ENCODE results near the gene ZNF154.
"Not testable (repeated sequence)": the region's sequence is repeated elsewhere in the genome, so short reads cannot be mapped to it uniquely, and the experiment has no call there.

The ZNF154 gene

DNA sequence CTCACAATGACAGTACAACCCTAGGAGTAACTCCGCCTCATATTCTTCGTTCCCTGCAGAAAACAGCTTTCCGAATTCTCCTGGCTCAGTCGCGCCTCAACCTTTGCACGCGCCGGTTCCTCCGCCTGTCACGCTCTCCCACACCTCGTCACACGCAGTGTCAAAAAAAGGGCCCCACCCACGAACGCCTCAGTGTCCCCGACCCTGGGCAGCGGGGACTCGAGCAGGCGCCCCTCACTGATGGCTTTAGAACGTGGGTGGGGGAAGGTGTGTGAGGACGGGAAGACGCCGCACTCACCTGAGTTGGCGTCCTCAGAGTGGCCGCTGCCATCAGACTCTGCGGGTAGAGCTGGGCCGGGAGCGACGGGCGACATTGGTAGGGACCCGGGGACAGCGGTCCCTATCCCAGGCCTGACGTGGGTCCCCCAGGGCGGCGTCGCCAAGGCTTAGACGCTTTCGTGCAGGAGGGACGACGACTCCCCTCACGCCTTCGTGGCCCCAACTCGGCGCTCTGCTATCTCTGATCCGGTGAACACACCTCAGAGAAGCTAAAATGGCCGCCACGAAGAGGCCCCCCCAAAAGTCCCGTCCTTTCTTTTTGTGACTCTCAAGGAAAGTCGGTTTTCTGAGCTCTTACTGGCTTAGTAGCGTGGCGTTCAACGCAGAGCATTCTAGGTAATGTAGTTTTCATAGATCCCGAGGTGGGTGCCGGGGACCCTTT is at the start of gene ZNF154:
ZNF154 (minus strand) TSS at position 564 of the 721 bp plus-strand sequence; CDS start at position 331, 233 bp downstream.
- peak; percentile 60 for DNase-seq

DNA sequence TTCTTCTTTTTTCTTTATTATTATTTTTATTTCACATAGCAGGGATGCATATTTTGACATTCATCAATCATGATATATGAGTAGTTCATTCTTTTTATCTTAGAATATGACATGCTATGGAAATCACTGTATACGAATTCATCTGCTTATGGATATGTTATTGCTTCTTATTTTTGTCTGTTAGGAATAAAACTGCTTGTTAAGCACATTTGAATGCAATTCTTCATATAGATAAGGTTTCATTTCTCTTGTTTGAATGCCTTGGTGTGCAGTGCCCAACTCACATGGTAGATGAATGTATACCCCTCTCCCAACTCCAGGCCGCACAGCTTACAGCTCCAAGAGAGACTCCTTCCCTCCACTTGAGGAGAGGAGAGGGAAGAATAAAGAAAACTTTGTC is 48.9 kb upstream of the ZNF154 start:
- DNase-seq, result no peak

DNA sequence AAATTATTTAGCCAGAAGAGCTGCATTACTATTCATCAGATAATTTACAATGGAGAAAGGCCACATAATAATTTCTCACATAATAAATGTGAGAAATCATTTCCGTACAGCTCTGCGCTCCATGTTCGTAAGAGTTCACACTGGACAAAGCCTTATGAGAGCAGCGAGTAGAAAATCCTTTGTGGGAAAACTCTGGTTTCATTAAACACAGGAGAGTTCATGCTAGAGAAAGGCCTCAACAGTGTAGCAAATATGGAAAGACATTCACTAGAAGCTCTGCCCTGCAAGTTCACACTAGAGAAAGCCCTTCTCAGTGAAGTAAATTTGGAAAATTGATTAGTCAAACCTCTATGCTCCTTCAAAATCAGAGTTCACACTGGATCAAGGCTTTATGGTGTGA is 46.0 kb upstream of the ZNF154 start:
- DNase-seq, result no peak

DNA sequence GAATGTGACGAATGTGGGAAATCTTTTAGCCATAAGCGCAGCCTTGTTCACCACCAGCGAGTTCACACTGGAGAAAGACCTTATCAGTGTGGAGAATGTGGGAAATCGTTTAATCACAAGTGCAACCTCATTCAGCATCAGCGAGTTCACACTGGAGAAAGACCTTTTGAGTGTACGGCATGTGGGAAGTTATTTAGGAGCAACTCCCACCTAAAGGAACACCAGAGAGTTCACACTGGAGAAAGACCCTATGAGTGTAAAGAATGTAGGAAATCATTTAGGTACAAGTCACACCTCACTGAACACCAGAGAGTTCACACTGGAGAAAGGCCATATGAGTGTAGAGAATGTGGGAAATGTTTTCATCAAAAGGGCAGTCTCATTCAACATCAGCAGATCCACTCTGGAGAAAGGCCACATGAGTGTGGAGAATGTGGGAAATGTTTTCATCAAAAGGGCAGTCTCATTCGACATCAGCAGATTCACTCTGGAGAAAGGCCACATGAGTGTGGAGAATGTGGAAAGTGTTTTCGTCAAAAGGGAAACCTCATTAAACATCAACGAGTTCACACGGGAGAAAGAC is 45.2 kb upstream of the ZNF154 start:
- no peak for DNase-seq

DNA sequence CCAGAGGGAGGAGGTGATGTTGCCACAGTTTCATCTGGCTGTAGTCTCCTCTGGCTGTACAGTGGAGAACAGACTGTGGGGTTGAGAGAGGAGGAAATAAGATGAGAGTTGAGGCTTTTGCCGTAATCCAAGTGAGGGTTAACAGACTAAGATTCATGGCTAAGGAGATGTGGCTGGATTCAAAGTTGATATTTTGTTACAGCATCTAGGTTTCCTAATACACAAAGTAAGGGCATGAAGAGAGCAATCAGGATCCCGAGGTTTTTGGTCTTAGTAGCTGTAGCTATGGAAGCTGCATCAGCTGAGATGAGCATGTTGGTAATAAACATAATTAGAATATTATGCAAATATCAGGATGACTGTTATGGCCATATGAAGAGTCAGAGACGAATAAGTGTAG is 39.0 kb upstream of the ZNF154 start:
- no peak for DNase-seq

DNA sequence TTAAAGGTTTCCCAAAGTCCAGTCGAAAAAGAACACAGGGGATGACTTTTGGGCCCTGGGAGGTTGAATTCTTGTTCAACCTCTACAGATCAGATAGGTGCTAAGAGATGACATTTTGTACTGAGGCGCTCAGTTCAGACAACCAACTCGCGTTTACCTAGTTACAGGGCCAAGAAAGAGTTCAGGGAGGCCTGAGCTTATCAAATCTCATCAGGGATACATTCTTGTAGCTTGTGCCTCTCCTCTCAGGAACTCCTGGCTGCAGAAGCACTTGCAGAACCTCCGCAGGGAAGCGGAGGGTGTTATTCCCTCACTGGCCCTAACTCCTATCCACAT is 38.4 kb upstream of the ZNF154 start:
- no peak for DNase-seq

DNA sequence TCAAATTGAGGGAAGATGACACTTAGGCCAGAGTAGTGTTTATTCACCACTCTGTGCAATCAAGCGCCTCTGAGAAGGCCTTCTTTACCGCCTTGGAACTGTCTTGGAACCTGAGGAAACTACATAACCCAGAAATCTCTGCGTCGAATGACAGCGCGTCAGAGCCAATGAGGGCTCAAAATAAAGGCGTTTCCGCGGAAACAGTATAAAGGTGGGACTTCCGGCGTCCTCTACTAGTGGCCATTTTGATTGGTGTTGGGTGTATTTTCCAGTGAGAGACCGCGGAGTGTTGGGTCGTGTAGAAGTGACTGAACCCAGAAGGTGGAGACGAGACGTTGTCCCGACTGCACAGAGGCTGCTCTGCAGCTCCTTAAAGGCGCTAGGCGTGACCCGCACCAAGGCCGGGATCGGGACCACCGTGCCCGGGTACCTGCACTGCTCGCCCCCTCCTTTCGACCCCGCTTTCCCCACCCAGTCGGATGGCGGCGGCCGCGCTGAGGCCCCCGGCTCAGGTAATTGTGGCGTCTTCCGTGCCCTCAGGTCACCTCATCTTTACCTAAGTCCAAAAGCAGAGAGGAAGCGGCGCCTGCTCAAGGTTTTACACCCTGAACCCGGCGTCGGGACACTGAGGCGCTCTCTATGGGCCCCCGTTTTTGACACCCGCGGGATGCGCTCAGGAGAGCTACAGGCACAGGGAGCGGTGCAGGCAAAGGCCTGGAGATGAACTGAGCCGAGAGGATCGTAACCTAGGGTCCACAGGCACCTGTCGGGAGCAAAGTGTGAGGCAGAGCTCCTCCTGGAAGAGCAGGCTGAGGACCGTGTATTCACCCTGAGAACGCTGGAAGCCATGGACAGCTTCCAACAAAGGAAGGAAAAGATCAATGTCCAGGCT is 37.8 kb upstream of the ZNF154 start, which contains the start of gene ZNF776:
ZNF776 (plus strand) TSS at position 236 of the 892 bp plus-strand sequence; CDS start at position 480, 244 bp downstream.
- DNase-seq, result peak; percentile 90

DNA sequence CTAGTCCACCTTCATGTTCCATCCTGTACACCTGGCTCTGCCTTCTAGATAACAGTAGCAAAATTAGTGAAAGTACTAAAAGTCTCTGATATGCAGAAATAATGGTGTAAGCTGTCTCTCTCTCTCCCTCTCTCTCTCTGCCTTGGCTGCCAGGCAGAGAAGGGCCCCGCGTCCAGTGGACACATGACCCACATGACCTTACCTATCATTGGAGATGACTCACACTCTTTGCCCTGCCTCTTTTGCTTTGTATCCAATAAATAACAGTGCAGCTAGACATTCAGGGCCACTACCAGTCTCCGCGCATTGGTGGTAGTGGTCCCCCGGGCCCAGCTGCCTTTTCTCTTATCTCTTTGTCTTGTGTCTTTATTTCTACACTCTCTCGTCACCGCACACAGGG is 29.8 kb upstream of the ZNF154 start:
- DNase-seq, result not testable (repeated sequence)

DNA sequence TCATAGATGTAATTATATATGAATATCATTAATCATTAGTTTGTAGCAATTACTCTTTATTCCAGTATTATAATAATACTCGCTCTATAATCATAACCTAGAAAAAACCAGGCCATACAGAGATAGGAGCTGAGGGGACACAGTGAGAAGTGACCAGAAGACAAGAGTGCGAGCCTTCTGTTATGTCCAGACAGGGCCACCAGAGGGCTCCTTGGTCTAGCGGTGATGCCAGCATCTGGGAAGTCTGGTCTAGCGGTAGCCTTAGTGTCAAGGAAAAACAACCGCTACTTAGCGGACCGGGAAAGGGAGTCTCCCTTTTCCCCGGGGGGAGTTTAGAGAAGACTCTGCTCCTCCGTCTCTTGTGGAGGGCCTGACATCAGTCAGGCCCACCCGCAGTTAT is 29.3 kb upstream of the ZNF154 start:
- peak; percentile 22 for DNase-seq

DNA sequence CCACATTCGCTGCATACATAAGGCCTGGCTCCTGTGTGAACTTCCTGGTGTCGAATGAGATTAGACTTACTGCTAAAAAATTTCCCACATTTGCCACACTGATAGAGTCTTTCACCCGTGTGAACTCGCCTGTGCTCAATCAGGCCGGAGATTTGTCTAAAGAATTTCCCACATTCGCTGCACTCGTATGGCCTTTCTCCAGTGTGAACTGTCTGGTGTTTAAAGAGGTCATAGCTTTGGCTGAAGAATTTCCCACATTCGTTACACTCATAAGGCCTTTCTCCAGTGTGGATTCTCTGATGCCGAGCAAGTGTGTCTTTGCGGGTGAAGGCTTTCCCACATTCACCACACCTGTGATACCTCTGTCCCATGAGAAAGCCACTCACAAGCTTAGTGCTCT is 11.9 kb upstream of the ZNF154 start:
- no peak for DNase-seq

DNA sequence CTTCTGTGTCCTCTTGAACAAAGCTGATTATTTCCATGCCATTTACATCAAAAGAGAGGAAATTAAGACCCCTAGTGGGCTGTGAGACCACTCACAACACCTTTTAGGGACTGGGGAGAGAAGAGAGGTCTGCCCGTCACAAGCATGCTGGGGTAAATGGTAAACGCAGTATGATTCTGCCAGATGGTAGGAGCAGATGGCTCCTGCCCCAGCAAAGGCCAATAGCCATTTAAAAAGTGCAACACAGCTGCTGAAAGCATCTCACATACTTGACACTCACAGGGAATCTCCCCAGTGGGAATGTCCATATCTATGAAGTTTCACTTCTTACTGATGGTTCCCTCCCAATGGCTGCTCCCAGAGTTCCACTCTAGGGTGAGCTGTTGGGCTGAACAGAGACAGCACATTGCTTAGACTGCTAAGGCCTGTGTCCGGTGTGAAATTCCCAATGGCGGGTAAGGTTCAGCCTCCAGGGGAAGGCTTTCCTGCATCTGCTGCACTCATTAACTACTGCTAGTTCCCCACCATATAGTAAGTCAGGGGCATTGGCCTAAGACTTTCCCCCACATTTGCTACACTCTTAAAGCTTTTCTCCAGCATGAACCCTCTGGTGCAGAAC is 11.0 kb upstream of the ZNF154 start:
- no peak for DNase-seq

DNA sequence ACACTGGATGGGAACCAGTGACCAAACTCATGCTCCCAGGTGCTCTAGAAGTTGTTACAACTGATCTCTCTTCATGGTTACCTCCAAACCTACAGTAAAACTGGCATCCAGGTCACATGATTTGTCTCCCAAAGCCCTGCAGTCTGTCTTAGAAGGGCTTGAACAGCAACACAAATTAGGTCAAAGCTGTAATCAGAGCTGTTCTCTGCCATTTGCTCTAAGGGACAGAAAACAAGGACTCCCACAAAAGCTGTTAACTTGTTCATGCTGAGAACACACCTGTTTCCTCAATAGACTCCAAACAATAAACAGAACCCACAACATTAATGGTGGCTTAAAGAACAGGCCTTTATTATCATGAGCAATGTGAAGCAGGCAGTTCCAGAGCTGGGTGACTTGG is 10.4 kb upstream of the ZNF154 start:
- no peak for DNase-seq

DNA sequence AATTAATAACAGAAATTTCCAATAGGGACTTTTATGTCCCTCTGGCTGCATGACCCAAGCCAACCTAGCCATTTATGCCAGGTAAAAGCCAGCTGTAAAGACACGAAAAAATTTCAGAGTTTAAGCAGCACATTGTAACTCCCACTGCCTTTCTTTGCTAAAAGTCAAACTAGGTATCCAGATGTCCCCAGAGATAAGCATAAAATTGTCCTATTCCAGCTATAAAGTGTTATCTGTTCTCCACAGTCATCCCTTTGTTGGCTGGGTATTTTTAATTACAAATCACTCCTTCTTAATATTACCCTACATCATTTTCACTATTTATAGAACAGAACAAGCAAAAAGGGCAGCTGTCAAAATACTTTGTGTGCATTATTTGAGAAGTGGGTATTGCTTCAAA is 3.2 kb upstream of the ZNF154 start:
- DNase-seq, result no peak

DNA sequence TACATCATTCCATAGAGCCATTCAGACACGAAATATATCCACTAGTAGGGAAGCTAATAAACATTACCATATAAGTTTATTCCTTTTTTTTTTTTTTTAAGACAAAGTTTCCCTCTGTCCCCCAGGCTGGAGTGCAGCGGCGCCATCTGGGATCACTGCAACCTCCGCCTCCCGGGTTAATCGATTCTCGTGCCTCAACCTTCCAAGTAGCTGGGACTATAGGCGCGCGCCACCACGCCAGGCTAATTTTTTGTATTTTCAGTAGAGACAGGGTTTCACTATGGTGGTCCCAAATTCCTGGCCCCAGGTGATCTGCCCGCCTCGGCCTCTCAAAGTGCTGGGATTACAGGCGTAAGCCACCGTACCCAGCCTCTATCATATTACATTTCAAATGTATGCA is 612 bp upstream of the ZNF154 start:
- DNase-seq, result no peak

DNA sequence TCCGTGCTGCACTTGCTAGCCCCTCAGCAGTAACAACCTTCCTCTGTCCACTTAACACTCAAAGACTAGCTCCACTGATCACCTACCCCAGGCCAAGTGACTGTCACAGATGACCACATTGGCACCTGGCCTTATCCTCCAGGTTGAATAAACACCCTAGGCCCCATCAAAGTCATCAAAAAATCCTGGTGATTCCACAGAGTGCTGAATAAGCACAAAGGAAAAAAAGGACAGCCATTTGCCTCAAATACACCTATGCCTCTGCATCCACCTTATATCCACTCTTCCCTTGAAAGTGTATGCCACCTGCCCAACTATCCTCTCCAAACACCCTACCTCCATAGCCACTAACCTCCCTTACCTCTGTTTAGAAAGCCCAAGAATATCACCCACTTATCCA is 2.7 kb downstream of the ZNF154 start:
- DNase-seq, result no peak

DNA sequence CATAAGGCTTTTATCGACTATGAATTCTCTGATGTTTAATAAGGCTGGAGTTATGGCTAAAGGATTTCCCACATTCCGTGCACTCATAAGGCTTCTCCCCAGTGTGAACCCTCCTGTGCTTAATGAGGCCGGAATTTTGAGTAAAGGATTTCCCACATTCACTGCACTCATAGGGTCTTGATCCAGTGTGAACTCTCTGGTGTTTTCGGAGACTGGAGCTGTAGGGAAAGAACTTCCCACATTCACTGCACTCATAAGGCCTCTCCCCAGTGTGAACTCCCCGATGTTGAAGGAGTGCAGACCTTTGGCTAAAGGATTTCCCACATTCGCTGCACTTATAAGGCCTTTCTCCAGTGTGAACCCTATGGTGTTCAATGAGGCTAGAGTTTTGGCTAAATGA is 7.4 kb downstream of the ZNF154 start:
- DNase-seq, result no peak

DNA sequence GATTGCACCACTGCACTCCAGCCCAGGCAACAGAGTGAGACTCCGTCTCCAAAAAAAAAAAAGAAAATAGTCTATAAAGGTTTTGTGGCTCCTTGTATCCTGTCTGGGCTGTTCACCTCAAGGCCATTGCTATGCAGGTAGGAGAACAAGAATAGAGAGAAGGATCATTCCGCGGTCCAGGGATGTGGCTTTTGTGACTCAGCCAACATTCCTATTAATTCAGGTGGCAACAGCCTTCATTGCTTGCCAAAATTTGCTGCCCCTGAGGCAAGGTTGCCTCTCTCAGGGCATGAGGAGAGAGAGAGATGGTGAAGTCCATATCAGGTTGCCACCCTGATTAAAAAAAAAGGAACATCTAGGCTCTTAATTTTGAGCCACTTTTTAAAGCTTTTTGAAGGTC is 19.3 kb downstream of the ZNF154 start:
- DNase-seq, result no peak

DNA sequence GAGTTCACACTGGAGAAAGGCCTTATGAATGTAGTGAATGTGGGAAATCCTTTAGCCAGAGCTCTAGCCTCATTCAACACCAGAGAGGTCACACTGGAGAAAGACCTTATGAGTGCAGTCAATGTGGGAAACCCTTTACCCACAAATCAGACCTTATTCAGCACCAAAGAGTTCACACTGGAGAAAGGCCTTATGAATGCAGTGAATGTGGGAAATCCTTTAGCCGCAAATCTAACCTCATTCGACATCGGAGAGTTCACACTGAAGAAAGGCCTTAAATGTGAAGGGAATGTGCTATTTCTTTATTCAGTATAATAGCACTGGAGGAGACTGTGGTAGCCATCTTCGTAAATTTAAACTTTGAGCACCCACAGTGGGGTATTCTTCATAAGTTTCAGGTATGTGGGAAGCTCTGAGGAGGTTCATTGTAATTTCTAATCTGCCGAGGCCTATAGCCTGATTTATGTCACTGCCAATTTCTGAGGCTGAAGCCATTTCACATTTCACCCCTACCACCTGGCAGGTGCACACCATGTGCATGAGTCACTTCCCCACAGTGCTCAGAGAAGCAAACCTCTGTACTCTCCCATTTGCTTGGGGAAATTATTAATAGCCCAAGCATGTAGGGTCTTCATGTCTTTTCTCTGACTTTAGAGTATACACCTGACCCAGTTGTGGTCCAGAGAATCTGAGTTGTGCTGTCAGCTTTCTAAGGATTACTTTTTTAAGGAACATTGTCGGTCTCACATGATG is 20.8 kb downstream of the ZNF154 start:
- DNase-seq, result no peak

DNA sequence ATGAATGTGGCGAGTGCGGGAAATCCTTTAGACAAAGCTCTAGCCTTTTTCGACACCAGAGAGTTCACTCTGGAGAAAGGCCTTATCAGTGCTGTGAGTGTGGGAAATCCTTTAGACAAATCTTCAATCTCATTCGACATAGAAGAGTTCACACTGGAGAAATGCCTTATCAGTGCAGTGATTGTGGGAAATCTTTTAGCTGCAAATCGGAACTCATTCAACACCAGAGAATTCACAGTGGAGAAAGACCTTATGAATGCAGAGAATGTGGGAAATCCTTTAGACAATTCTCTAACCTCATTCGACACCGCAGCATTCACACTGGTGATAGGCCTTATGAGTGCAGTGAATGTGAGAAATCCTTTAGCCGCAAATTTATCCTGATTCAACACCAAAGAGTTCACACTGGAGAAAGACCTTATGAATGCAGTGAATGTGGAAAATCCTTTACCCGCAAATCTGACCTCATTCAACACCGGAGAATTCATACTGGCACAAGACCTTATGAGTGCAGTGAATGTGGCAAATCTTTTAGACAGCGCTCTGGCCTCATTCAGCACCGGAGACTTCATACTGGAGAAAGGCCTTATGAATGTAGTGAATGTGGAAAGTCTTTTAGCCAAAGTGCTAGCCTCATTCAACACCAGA is 21.5 kb downstream of the ZNF154 start:
- no peak for DNase-seq

DNA sequence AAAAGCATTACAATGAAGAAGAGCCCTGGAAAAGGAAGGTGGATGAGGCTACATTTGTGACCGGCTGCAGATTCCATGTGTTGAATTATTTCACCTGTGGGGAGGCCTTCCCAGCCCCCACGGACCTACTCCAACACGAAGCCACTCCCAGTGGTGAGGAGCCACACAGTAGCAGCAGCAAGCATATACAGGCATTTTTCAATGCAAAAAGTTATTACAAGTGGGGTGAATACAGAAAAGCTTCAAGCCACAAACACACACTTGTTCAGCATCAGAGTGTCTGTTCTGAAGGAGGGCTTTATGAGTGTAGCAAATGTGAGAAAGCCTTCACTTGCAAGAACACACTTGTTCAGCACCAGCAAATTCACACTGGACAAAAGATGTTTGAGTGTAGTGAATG is 22.3 kb downstream of the ZNF154 start:
- DNase-seq, result no peak

DNA sequence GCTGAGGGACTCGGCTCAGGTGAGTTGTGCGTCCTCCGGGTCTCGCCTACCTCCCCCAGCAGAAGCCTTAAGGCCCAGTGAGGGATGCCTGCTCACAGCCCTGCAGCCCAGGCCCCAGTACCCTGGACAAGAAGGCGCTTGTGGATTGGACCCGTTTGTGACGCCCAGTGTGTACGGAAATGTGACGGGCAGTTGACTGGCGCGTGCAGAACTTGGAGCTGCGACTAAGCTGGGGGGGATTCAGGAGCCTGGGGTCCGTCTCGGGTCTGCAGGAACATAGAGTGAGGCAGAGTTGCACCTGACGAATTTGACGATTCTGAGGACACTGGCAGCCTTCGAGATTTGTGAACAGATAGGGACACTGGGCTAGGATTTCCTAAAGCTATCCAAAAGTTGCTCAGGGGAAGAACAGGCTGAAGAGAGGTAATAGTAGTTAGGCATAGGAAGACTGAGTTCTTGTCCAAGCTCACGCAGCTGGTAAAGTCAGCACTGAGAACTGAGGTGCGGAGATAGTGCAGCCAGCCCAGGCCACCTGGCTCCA is 26.7 kb downstream of the ZNF154 start:
- no peak for DNase-seq

DNA sequence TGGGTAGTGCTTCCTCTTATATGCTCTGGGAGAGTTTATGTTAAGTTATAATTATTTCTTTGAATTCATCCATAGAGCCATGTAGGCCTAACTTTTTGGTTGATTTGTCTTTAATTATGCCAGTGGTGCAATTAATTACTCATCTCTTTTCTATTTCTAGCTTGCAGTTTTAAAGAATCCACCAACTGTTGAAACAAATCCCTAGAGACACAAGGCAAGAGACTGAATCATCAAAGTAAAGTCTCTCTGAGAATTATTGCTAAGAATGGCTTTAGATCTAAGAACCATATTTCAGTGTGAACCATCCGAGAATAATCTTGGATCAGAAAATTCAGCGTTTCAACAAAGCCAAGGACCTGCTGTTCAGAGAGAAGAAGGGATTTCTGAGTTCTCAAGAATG is 33.1 kb downstream of the ZNF154 start:
- DNase-seq, result peak; percentile 31

Measured in fibroblast of upper back skin (primary cell).